Measurements from ENCODE around the gene NANP. TPM values are rescaled to one million over a fixed set of nuclear protein-coding genes. Genes with fewer than 3 reads are reported as not detected.
A peak's percentile ranks its signal among the peaks of the same experiment; 100 is the strongest.

The NANP gene
- total and polyA plus RNA-seq, 2 of the 13 experiments (the other 11 are each of a cell fraction or from before 2014, with no cell fraction given) = 8.9 to 21.5 TPM

DNA sequence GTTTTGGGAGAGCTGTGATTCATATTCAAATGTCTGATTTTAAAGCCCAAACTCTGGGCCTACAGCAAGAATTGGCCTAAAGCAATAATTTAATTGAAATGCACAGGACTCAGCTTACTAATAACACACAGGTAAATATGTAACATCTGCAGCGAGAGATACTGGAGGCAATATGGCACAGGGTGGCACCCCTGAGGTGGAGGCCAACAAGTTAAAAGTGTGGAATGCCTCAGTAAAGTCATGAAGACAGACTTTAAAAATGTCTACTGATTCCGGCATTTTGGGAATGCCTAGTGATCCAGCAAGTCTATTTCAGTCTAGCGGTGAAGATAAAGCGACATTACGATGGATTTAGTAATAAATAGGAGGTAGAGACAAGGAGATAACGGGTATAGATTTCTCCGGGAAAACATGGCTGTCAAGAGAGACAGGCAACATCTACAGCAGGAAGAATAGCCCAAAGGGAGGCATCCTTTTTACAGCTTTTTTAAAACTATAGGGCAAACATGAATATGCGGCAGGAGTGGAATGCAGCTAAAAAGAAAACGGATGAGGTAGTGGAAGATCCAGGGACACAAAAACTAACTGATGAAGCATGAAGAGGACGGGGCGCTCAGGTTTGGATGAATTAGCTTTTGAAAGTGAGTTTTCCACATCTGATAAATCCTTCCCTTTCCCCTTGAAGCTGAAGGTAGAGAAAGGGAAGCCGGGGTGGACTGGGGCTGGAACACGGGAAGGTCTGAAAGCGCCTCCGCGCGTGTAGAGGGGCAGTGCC is 1.2 kb downstream of the NANP start (continued):
- TF ChIP-seq SP5 (CRISPR knock-in tag; IDR thresholded peaks at IDR 0.05; ENCODE audit: borderline replicate concordance, low read depth) (no peak), ARID2 (CRISPR knock-in tag; IDR thresholded peaks at IDR 0.05; ENCODE audit: borderline replicate concordance) (no peak), NCOR1 (IDR thresholded peaks at IDR 0.05; ENCODE audit: borderline replicate concordance, low read length) (0 out of 2 replicates have a peak, but pooled peaks have one; percentile 9), FOXJ3 (CRISPR knock-in tag; IDR thresholded peaks at IDR 0.05; ENCODE audit: borderline replicate concordance) (no peak), KLF6 (CRISPR knock-in tag; IDR thresholded peaks at IDR 0.05) (0 out of 2 replicates have a peak, but pooled peaks have one; percentile 39), ZNF142 (CRISPR knock-in tag; IDR thresholded peaks at IDR 0.05) (no peak), KDM1A (CRISPR knock-in tag; IDR thresholded peaks at IDR 0.05) (no peak), SALL2 (CRISPR knock-in tag; IDR thresholded peaks at IDR 0.05) (no peak)
- TF ChIP-seq, protein P1, sequence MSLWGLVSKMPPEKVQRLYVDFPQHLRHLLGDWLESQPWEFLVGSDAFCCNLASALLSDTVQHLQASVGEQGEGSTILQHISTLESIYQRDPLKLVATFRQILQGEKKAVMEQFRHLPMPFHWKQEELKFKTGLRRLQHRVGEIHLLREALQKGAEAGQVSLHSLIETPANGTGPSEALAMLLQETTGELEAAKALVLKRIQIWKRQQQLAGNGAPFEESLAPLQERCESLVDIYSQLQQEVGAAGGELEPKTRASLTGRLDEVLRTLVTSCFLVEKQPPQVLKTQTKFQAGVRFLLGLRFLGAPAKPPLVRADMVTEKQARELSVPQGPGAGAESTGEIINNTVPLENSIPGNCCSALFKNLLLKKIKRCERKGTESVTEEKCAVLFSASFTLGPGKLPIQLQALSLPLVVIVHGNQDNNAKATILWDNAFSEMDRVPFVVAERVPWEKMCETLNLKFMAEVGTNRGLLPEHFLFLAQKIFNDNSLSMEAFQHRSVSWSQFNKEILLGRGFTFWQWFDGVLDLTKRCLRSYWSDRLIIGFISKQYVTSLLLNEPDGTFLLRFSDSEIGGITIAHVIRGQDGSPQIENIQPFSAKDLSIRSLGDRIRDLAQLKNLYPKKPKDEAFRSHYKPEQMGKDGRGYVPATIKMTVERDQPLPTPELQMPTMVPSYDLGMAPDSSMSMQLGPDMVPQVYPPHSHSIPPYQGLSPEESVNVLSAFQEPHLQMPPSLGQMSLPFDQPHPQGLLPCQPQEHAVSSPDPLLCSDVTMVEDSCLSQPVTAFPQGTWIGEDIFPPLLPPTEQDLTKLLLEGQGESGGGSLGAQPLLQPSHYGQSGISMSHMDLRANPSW (CRISPR knock-in tag; IDR thresholded peaks at IDR 0.05; ENCODE audit: borderline replicate concordance) = peak; percentile 78; the same call in 1 of the 2 replicates
- TF ChIP-seq, protein P2, sequence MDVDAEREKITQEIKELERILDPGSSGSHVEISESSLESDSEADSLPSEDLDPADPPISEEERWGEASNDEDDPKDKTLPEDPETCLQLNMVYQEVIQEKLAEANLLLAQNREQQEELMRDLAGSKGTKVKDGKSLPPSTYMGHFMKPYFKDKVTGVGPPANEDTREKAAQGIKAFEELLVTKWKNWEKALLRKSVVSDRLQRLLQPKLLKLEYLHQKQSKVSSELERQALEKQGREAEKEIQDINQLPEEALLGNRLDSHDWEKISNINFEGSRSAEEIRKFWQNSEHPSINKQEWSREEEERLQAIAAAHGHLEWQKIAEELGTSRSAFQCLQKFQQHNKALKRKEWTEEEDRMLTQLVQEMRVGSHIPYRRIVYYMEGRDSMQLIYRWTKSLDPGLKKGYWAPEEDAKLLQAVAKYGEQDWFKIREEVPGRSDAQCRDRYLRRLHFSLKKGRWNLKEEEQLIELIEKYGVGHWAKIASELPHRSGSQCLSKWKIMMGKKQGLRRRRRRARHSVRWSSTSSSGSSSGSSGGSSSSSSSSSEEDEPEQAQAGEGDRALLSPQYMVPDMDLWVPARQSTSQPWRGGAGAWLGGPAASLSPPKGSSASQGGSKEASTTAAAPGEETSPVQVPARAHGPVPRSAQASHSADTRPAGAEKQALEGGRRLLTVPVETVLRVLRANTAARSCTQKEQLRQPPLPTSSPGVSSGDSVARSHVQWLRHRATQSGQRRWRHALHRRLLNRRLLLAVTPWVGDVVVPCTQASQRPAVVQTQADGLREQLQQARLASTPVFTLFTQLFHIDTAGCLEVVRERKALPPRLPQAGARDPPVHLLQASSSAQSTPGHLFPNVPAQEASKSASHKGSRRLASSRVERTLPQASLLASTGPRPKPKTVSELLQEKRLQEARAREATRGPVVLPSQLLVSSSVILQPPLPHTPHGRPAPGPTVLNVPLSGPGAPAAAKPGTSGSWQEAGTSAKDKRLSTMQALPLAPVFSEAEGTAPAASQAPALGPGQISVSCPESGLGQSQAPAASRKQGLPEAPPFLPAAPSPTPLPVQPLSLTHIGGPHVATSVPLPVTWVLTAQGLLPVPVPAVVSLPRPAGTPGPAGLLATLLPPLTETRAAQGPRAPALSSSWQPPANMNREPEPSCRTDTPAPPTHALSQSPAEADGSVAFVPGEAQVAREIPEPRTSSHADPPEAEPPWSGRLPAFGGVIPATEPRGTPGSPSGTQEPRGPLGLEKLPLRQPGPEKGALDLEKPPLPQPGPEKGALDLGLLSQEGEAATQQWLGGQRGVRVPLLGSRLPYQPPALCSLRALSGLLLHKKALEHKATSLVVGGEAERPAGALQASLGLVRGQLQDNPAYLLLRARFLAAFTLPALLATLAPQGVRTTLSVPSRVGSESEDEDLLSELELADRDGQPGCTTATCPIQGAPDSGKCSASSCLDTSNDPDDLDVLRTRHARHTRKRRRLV (CRISPR knock-in tag; IDR thresholded peaks at IDR 0.05) = no peak
- TF ChIP-seq, protein P3, sequence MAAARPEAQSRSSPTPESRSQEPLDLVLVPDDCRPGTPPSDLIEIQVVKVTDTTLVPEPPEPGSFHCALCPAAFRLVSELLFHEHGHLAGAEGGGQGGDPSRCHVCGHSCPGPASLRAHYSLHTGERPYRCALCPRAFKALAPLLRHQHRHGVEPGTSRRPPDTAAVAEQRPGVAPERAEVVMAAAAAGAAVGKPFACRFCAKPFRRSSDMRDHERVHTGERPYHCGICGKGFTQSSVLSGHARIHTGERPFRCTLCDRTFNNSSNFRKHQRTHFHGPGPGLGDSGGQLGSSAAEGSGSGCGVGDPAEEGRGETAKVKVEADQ (CRISPR knock-in tag; IDR thresholded peaks at IDR 0.05; ENCODE audit: borderline replicate concordance) = no peak
- TF ChIP-seq, protein P4, sequence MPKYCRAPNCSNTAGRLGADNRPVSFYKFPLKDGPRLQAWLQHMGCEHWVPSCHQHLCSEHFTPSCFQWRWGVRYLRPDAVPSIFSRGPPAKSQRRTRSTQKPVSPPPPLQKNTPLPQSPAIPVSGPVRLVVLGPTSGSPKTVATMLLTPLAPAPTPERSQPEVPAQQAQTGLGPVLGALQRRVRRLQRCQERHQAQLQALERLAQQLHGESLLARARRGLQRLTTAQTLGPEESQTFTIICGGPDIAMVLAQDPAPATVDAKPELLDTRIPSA (CRISPR knock-in tag; IDR thresholded peaks at IDR 0.05; ENCODE audit: borderline replicate concordance) = no peak

Data from HepG2 (cell line).